HG02623 (cell line): Measurements from ENCODE around the gene TUBB6.

Experiments used
- ATAC-seq: cut with Tn5 transposase; IDR thresholded peaks from one replicate; pipeline ENCODE4 v1.9.1; 2021; ENCODE audit warnings: moderate library complexity; ENCODE audit not compliant: unreplicated experiment

TUBB6 gene

GRCh38 chr18:12313530-12314245, 5.6 kb downstream of the TUBB6 start:
- no peak for ATAC-seq

DNA sequence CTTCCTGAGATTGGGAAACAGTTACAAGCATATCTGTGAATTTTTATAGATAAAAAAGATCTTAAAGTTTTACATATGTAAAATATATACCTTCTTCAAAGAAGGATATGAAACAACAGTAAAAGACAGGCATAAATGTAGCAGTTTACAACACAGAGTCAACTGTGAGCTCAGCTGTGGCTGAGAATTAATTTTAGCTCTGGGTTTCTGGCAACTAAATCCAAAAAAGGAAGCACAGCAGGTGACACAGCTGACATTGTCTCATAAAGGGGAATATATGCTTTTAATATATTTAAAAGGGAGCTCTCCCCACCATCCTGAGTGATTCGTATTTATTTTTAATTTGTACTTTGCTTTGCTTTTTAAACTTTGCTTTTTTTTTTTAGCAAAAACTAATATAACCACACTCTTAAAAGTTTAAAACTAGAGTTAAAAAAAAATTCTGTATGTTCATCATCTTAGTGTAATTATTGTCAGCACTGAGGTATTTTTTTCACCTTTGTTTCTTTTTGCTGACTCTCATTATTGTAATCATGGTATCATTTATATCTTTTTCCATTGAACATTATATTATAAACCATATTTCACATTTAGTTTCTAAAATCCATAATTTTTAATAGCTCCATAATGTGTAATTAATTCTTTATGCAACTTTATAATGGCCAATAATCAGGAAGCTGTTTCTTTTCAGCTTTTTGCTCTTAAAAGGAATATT, 6.7 kb downstream of the TUBB6 start:
- no peak for ATAC-seq

GRCh38 chr18:12315490-12315889, 7.4 kb downstream of the TUBB6 start:
- no peak for ATAC-seq

DNA sequence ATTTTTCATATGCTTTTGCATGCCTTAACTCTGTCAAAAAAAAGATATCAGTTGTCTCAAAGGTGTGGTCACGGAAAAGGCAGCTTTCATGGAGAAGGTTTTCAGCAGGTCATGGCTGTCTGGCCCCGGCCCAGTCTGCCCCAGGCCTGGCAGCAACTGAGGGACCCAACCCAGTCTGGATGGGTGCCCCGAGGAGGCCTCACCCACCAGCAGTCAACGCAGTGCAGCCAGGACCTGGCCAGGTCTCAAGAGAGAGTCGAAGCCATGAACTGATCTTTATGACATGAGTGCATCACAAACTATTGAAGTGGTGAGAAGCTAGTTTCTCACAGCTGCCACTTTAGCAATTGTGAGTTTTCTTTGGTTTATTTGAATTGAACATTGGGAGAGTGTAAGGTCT, 7.9 kb downstream of the TUBB6 start:
- no peak for ATAC-seq

GRCh38 chr18:12317664-12318333, 9.8 kb downstream of the TUBB6 start:
- ATAC-seq, result no peak

DNA sequence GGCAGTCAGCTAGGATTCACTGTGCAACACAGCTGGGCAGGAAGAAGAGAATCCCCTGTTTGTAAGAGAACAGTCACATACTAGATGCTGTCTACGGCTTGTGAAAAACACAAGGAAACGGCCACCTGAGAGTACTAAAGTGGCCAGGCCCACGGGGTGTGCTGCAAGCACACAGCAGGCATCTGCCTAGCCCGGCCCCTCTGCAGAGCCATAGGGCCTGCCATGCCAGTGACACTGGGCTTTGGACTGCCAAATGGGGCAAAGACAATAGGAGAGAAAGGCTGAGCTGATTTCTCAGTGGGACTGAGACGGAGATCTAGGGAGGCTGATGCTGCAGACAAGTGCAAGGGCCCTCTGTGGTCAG, 10.3 kb downstream of the TUBB6 start:
- ATAC-seq, result no peak

DNA sequence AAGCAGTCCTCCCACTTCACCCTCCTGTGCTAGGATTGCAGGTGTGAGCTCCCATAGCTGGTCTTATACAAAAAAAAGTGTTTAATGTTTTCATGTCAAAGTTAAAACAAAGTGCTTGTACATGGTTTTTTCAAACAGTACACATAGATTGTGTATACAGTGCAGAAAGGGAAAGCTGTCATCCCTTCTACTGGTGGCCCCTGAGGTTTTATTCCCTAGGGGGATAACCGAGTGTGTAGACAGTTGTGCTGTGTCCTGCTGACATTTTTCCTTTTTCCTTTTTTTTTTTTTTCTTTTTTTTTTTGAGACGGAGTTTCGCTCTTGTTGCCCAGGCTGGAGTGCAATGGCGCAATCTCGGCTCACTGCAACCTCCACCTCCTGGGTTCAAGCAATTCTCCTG, 10.8 kb downstream of the TUBB6 start:
- no peak for ATAC-seq

DNA sequence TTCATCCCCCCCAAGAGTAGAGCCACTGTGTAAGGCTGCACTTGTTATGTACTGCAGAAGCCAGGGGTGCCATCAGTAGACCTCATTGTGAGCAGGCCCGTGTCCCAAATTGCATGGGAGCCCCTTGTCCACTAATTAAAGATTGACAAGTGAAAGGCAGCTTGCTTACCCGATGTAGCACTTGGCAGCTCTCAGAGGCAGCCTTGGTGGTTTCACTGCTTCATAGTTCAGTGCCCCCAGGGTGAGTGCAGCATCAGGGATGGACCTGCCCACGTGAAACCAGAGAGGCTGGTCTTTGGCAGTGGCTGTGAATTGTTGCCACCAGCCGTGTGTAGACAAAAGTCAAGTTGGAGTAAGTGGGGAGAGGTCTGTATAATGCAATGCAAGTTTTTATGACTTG, 13.3 kb downstream of the TUBB6 start:
- peak; percentile 76 for ATAC-seq

DNA sequence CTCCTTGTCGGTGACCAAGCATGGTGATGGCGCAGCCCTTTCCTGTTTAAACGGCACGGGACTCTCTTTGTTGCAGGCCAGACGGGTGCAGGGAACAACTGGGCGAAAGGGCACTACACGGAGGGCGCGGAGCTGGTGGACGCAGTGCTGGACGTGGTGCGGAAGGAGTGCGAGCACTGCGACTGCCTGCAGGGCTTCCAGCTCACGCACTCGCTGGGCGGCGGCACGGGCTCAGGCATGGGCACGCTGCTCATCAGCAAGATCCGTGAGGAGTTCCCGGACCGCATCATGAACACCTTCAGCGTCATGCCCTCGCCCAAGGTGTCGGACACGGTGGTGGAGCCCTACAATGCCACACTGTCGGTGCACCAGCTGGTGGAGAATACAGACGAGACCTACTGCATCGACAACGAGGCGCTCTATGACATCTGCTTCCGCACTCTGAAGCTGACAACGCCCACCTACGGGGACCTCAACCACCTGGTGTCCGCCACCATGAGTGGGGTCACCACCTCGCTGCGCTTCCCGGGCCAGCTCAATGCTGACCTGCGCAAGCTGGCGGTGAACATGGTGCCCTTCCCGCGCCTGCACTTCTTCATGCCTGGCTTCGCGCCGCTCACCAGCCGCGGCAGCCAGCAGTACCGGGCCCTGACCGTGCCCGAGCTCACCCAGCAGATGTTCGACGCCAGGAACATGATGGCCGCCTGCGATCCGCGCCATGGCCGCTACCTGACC, 17.1 kb downstream of the TUBB6 start:
- no peak for ATAC-seq

- no peak for ATAC-seq
Measured at GRCh38 chr18:12325726-12326245, 17.7 kb downstream of the TUBB6 start.

- ATAC-seq, result no peak
Measured at GRCh38 chr18:12326711-12327460, 18.8 kb downstream of the TUBB6 start.

GRCh38 chr18:12327510-12328178, 19.6 kb downstream of the TUBB6 start:
- no peak for ATAC-seq

- no peak for ATAC-seq
Measured at GRCh38 chr18:12328179-12328823, 20.3 kb downstream of the TUBB6 start.

GRCh38 chr18:12329125-12329698, 21.2 kb downstream of the TUBB6 start:
- no peak for ATAC-seq

- no peak for ATAC-seq
Measured at GRCh38 chr18:12330766-12331165, 22.7 kb downstream of the TUBB6 start.

GRCh38 chr18:12333506-12334290, 25.7 kb downstream of the TUBB6 start:
- no peak for ATAC-seq

DNA sequence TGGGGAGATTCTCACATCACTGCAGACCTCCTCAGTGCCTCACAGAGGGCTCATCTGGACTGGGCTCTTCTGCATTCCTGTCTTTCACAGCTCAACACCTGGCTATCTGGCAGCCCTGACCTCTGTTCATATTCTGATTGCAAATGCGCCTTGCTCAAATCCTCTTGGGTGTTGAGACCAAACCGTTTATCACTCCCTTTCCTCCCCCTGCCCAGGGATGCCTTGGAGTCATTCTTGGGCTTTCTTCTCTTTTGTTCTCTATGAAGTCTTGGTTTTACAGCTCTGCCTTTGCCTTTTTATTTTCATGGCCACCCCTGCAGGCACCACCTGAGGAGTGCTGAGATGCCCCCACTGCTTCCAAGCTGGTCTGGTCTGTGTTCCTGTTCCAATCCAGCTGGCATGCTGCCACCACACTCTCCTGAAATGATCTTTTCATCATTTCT, 26.3 kb downstream of the TUBB6 start:
- no peak for ATAC-seq

DNA sequence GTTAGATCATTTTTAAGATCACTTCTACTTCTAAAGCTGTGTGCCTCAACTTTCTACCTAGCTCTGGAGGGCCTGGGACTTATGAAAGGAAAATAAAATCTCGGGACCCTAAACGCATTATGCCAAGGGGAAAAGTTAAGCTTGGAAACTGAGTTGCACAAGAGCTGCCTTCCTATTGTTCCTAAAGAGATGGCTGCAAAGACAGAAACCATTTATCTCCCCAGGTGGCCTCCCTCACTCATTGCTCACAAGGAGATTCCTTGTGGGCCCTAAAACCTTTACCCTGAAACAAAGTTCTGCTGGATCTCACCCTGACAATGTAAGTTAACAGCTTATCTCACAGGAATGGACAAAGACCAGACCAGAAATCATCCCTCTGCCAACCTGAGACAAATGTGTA, 26.8 kb downstream of the TUBB6 start:
- ATAC-seq, result no peak
